PC-9 (cell line): ENCODE measurements around the gene PHACTR4. TPM values are rescaled to one million over a fixed set of nuclear protein-coding genes. Genes with fewer than 3 reads are reported as not detected.
A peak's percentile ranks its signal among the peaks of the same experiment; 100 is the strongest.
"Not testable (repeated sequence)": the region's sequence is repeated elsewhere in the genome, so short reads cannot be mapped to it uniquely, and the experiment has no call there.

Source experiments
- BruUV-seq: library from RNA; stranded (reverse); fragments of 400-500 nt; replicated peaks from 2 replicates; lab custom pipeline; 2021; lab: Mats Ljungman, UMichigan
- CTCF ChIA-PET: fragments of 300-600 bp; sonication (Branson Sonifier 250); formaldehyde crosslinking; loops from one replicate; lab custom pipeline; 2022; ENCODE audit warnings: antibody characterized with exemption; lab: Charles Lee
- POLR2A ChIA-PET: fragments of 300-600 bp; sonication (Branson Sonifier 250); formaldehyde crosslinking; loops from one replicate; lab custom pipeline; 2022; ENCODE audit warnings: antibody characterized with exemption; ENCODE audit not compliant: unreplicated experiment; lab: Charles Lee
- DNase-seq, 2 experiments: peaks; one replicate each; pipeline versions ENCODE4 v3.0.0 to v3.0.0-alpha.2; 2015 to 2022; ENCODE audit warnings: mixed read lengths in 1 of 2
- H2AFZ ChIP-seq: fragments of 200-600 bp; sonication (generic); 2 replicates; pipeline ENCODE4 v1.8.1; 2017; ENCODE audit warnings: antibody characterized with exemption
- H3F3A ChIP-seq: fragments of 200-600 bp; sonication (generic); 2 replicates; pipeline ENCODE4 v1.8.1; 2017; ENCODE audit warnings: antibody characterized with exemption, mild to moderate bottlenecking, low read depth; ENCODE audit not compliant: insufficient read depth
- H3K27ac ChIP-seq: fragments of 200-600 bp; sonication (generic); 2 replicates; pipeline ENCODE4 v1.6.1; 2016; ENCODE audit warnings: mixed run types
- H3K27me3 ChIP-seq: fragments of 200-600 bp; sonication (generic); 2 replicates; pipeline ENCODE4 v1.6.1; 2016; ENCODE audit warnings: low read depth, mixed run types; ENCODE audit not compliant: insufficient read depth
- H3K36me3 ChIP-seq: fragments of 200-600 bp; sonication (generic); 2 replicates; pipeline ENCODE4 v1.6.1; 2016; ENCODE audit warnings: low read depth, mixed run types
- H3K4me1 ChIP-seq: fragments of 200-600 bp; sonication (generic); replicated peaks from 2 replicates; pipeline ENCODE4 v1.6.1; 2016; ENCODE audit warnings: mixed run types; ENCODE audit not compliant: insufficient read depth
- H3K4me2 ChIP-seq: fragments of 200-600 bp; sonication (generic); 2 replicates; pipeline ENCODE4 v1.6.1; 2017; ENCODE audit warnings: mixed run types
- H3K4me3 ChIP-seq: fragments of 200-600 bp; sonication (generic); 2 replicates; pipeline ENCODE4 v1.6.1; 2016; ENCODE audit warnings: mixed run types
- H3K79me2 ChIP-seq: fragments of 200-600 bp; sonication (generic); 2 replicates; pipeline ENCODE4 v1.6.1; 2017; ENCODE audit warnings: low read depth, mixed run types
- H3K9me2 ChIP-seq: fragments of 200-600 bp; sonication (generic); 2 replicates; pipeline ENCODE4 v1.8.1; 2017; ENCODE audit warnings: mild to moderate bottlenecking; ENCODE audit not compliant: insufficient read depth
- H3K9me3 ChIP-seq: fragments of 200-600 bp; sonication (generic); 2 replicates; pipeline ENCODE4 v1.8.1; 2016; ENCODE audit warnings: low read depth; ENCODE audit not compliant: insufficient read depth
- H4K20me1 ChIP-seq: fragments of 200-600 bp; sonication (generic); 2 replicates; pipeline ENCODE4 v1.8.1; 2017; ENCODE audit not compliant: insufficient read depth
- CTCF ChIP-seq: fragments of 200-600 bp; sonication (generic); conservative IDR thresholded peaks from 2 replicates; pipeline ENCODE4 v1.6.1; 2017; ENCODE audit warnings: mixed run types, antibody characterized with exemption, mild to moderate bottlenecking, moderate library complexity
- EZH2 ChIP-seq: fragments of 200-600 bp; sonication (generic); IDR thresholded peaks from 2 replicates; pipeline ENCODE4 v1.8.0; 2017; ENCODE audit warnings: antibody characterized with exemption, low read depth
- intact Hi-C: fragments of 100-400 bp; cut with micrococcal nuclease; formaldehyde crosslinking; loops from one replicate; pipeline ENCODE4 v1.10.0; 2022; ENCODE audit not compliant: unreplicated experiment
- total RNA-seq: library from RNA; stranded (reverse); gene quantifications from 2 replicates; pipeline ENCODE4 v1.2.3, GENCODE V29; 2021

Gene PHACTR4
- total RNA-seq, 1 experiment from 2014 or later: 45.1 TPM

- peaks cover 14% of the 10 kb centered on the region for H3K4me1 ChIP-seq
- no peak overlapping the region for H2AFZ ChIP-seq
- no peaks in the 10 kb centered on the region for H3K9me2 ChIP-seq
- intact Hi-C loops: no loop called here
- CTCF ChIA-PET: interaction anchor here (0.7 kb wide), 1 partner anchor 11 kb away, joined by 3 read pairs; no protein-coding TSS in a partner anchor
- peak overlapping the region; percentile 81 for H3K4me2 ChIP-seq
- DNase-seq: no peak
- H3K36me3 ChIP-seq: no peaks in the 10 kb centered on the region
- no peaks in the 10 kb centered on the region for H3K27me3 ChIP-seq
- H3K9me3 ChIP-seq: no peaks in the 10 kb centered on the region
- TF ChIP-seq CTCF: no peak
- TF ChIP-seq EZH2: no peak
- peak overlapping the region; percentile 67; the same call in 1 of the 2 replicates for H3K4me3 ChIP-seq
- no peak overlapping the region for H3K27ac ChIP-seq
- POLR2A ChIA-PET: interaction anchor here (0.6 kb wide), 1 partner anchor 83 kb away, joined by 25 read pairs; no protein-coding TSS in a partner anchor
- no TSS peak for BruUV-seq
- peaks cover 14% of the 10 kb centered on the region; the same call in 1 of the 2 replicates for H3F3A ChIP-seq
- H4K20me1 ChIP-seq: no peaks in the 10 kb centered on the region
- peaks cover 38% of the 10 kb centered on the region for H3K79me2 ChIP-seq
Observed at GRCh38 chr1:28371010-28371377, 1.5 kb downstream of the PHACTR4 start.

- peaks cover 38% of the 10 kb centered on the region for H3K79me2 ChIP-seq
- POLR2A ChIA-PET: interaction anchor here (0.7 kb wide), 1 partner anchor 230 kb away, joined by 3 read pairs; no protein-coding TSS in a partner anchor
Observed at GRCh38 chr1:28373450-28373849, 3.9 kb downstream of the PHACTR4 start.

GRCh38 chr1:28374297-28374696, 4.8 kb downstream of the PHACTR4 start:
- TF ChIP-seq EZH2 (no peak), CTCF (no peak)
- H3K27ac ChIP-seq: peak overlapping the region; percentile 38
- POLR2A ChIA-PET: no interaction called here
- intact Hi-C loops: no loop called here
- H3K4me3 ChIP-seq: no peak overlapping the region
- peak in 1 of 2 experiments; percentile 36 for DNase-seq
- H3K9me3 ChIP-seq: no peaks in the 10 kb centered on the region
- no peaks in the 10 kb centered on the region for H4K20me1 ChIP-seq
- H3K4me2 ChIP-seq: no peak overlapping the region
- no peaks in the 10 kb centered on the region for H3F3A ChIP-seq
- CTCF ChIA-PET: no interaction called here
- H2AFZ ChIP-seq: no peak overlapping the region
- peaks cover 38% of the 10 kb centered on the region for H3K79me2 ChIP-seq
- BruUV-seq: no TSS peak
- H3K9me2 ChIP-seq: no peaks in the 10 kb centered on the region
- no peaks in the 10 kb centered on the region for H3K36me3 ChIP-seq
- peaks cover 5% of the 10 kb centered on the region; the same call in 1 of the 2 replicates for H3K4me1 ChIP-seq
- no peaks in the 10 kb centered on the region for H3K27me3 ChIP-seq

More at GRCh38 chr1:28373450-28373849, 3.9 kb downstream of the PHACTR4 start:
- intact Hi-C loops, H2AFZ ChIP-seq, H3K4me3 ChIP-seq, DNase-seq, CTCF ChIA-PET, H3F3A ChIP-seq, H3K4me2 ChIP-seq, BruUV-seq, H3K9me2 ChIP-seq, H3K36me3 ChIP-seq, H4K20me1 ChIP-seq, H3K9me3 ChIP-seq, H3K27me3 ChIP-seq, H3K4me1 ChIP-seq: not testable (repeated sequence)
- H3K27ac ChIP-seq: peak overlapping the region; percentile 38

- H3K27me3 ChIP-seq, H2AFZ ChIP-seq, H3K27ac ChIP-seq, H3K4me2 ChIP-seq, H3F3A ChIP-seq, H3K4me3 ChIP-seq, BruUV-seq, H3K4me1 ChIP-seq, intact Hi-C loops, POLR2A ChIA-PET, H3K36me3 ChIP-seq, H4K20me1 ChIP-seq, H3K9me3 ChIP-seq, H3K9me2 ChIP-seq, DNase-seq: not testable (repeated sequence)
- CTCF ChIA-PET: interaction anchor here (0.6 kb wide), 1 partner anchor 359 kb away, joined by 6 read pairs; no protein-coding TSS in a partner anchor
- peaks cover 32% of the 10 kb centered on the region for H3K79me2 ChIP-seq
Observed at GRCh38 chr1:28375598-28375997, 6.1 kb downstream of the PHACTR4 start.

GRCh38 chr1:28376195-28376594, 6.7 kb downstream of the PHACTR4 start:
- DNase-seq, H2AFZ ChIP-seq, H3K4me2 ChIP-seq, H3K4me1 ChIP-seq, H3K9me3 ChIP-seq, H3K4me3 ChIP-seq, H4K20me1 ChIP-seq, H3K36me3 ChIP-seq, CTCF ChIA-PET, BruUV-seq, H3K27ac ChIP-seq, POLR2A ChIA-PET, H3K27me3 ChIP-seq, H3K9me2 ChIP-seq, intact Hi-C loops, H3F3A ChIP-seq: not testable (repeated sequence)
- peaks cover 27% of the 10 kb centered on the region for H3K79me2 ChIP-seq
